ENCODE data around the gene SORCS2.

- TF ChIP-seq, protein P1, sequence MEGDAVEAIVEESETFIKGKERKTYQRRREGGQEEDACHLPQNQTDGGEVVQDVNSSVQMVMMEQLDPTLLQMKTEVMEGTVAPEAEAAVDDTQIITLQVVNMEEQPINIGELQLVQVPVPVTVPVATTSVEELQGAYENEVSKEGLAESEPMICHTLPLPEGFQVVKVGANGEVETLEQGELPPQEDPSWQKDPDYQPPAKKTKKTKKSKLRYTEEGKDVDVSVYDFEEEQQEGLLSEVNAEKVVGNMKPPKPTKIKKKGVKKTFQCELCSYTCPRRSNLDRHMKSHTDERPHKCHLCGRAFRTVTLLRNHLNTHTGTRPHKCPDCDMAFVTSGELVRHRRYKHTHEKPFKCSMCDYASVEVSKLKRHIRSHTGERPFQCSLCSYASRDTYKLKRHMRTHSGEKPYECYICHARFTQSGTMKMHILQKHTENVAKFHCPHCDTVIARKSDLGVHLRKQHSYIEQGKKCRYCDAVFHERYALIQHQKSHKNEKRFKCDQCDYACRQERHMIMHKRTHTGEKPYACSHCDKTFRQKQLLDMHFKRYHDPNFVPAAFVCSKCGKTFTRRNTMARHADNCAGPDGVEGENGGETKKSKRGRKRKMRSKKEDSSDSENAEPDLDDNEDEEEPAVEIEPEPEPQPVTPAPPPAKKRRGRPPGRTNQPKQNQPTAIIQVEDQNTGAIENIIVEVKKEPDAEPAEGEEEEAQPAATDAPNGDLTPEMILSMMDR (IDR thresholded peaks at IDR 0.05): no peak
- no peak for TF ChIP-seq EZH2 (IDR thresholded peaks at IDR 0.05; ENCODE audit: borderline replicate concordance, insufficient read depth, low read depth, low read length, poor library complexity, severe bottlenecking)
Observed at GRCh38 chr4:7296661-7297335, 104.5 kb downstream of the SORCS2 start.
